HepG2 (cell line): ENCODE data around the gene CDHR5. TPM values are rescaled to one million over a fixed set of nuclear protein-coding genes. Genes with fewer than 3 reads are reported as not detected.

Source experiments
- HMGA1 ChIP-seq: sonication (generic); formaldehyde crosslinking; conservative IDR thresholded peaks from 2 replicates; pipeline ENCODE4 v1.4.0; 2020; ENCODE audit warnings: missing genetic modification reagents
- RXRA ChIP-seq: sonication (generic); formaldehyde crosslinking; IDR thresholded peaks from 2 replicates; pipeline ENCODE4 v1.5.1; 2020; ENCODE audit warnings: missing genetic modification reagents
- SALL1 ChIP-seq: sonication (generic); formaldehyde crosslinking; IDR thresholded peaks from 2 replicates; pipeline ENCODE4 v1.8.0; 2022; ENCODE audit warnings: mild to moderate bottlenecking, missing genetic modification reagents
- SRSF4 ChIP-seq: fragments of 200-400 bp; formaldehyde crosslinking; IDR thresholded peaks from one replicate; pipeline ENCODE4 v1.6.1; 2018; ENCODE audit warnings: mild to moderate bottlenecking, low read depth, low read length, moderate library complexity; ENCODE audit not compliant: poor library complexity, severe bottlenecking
- TFE3 ChIP-seq: IDR thresholded peaks from 2 replicates; pipeline ENCODE4 v1.6.1; 2016
- polyA plus RNA-seq, 8 experiments: library from polyadenylated mRNA; depleted of rRNA in 3 of 8; stranded (reverse) in 7 of 8; unstranded in 1 of 8; fragments of >200 nt; fragmentation: Illumina TruSeq in 4 of 8; extraction: Trizol in 4 of 8; gene quantifications; 2 replicates each; pipeline versions ENCODE4 v1.2.1 to v1.2.3, GENCODE V29; 2011 to 2016; ENCODE audit warnings: low read depth in 4 of 8, missing spikeins in 1 of 8, mixed read lengths in 1 of 8; ENCODE audit not compliant: insufficient read depth in 1 of 8
- total RNA-seq, 5 experiments: library from RNA; depleted of rRNA; stranded (reverse); fragments of >200 nt; fragmentation: Illumina TruSeq; extraction: Trizol; gene quantifications; 2 replicates each; pipeline ENCODE4 v1.2.3, GENCODE V29; 2016; ENCODE audit warnings: low read depth in 1 of 5
- TF ChIP-seq, protein P1 (sequence below): sonication (generic); formaldehyde crosslinking; IDR thresholded peaks from 2 replicates; pipeline ENCODE4 v1.8.1; 2023; ENCODE audit warnings: mild to moderate bottlenecking, missing genetic modification reagents
- TF ChIP-seq, protein P2 (sequence below): sonication (generic); formaldehyde crosslinking; IDR thresholded peaks from 2 replicates; pipeline ENCODE4 v1.4.0; 2020; ENCODE audit warnings: missing genetic modification reagents

The CDHR5 gene
- total and polyA plus RNA-seq, 2 of the 13 experiments (the other 11 are each of a cell fraction or from before 2014, with no cell fraction given) = 0.46 to 0.71 TPM

DNA sequence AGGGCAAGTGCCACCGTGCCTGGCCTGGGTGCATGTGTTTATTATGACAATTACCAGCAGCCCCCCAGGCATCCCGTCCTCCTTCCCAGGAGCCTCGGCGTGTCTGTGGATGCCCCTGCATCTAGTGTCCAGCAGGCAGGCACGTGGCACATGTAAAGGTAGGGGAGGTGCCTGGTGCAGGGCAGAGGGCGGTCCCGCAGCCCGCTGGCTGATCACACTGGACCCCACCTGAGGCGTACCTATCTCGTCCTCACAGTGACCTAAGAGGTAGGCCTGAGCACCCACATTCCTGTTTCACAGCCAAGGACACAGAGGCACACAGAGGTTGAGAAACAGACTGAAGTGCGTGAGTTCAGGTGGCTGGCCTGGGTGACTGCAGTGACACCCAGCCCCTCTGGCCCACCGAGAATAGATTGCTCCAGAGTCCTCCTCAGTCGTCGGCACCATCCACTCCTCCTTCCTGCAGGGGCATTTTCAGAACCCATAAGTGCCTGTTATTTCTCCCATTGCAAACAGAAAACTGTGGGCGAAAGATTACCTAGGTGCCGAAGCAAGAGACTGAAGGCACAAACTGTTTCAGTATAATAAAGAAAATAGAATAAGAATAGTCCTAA, 51.5 kb downstream of the CDHR5 start (continued):
- TF ChIP-seq SALL1 (peak; percentile 22; the same call in 1 of the 2 replicates), TFE3 (CRISPR knock-in tag) (0 out of 2 replicates have a peak, but pooled peaks have one; percentile 37), SRSF4 (no peak), RXRA (CRISPR knock-in tag) (peak; percentile 58), HMGA1 (CRISPR knock-in tag) (no peak)
- TF ChIP-seq, protein P1, sequence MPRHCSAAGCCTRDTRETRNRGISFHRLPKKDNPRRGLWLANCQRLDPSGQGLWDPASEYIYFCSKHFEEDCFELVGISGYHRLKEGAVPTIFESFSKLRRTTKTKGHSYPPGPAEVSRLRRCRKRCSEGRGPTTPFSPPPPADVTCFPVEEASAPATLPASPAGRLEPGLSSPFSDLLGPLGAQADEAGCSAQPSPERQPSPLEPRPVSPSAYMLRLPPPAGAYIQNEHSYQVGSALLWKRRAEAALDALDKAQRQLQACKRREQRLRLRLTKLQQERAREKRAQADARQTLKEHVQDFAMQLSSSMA = no peak
- TF ChIP-seq, protein P2, sequence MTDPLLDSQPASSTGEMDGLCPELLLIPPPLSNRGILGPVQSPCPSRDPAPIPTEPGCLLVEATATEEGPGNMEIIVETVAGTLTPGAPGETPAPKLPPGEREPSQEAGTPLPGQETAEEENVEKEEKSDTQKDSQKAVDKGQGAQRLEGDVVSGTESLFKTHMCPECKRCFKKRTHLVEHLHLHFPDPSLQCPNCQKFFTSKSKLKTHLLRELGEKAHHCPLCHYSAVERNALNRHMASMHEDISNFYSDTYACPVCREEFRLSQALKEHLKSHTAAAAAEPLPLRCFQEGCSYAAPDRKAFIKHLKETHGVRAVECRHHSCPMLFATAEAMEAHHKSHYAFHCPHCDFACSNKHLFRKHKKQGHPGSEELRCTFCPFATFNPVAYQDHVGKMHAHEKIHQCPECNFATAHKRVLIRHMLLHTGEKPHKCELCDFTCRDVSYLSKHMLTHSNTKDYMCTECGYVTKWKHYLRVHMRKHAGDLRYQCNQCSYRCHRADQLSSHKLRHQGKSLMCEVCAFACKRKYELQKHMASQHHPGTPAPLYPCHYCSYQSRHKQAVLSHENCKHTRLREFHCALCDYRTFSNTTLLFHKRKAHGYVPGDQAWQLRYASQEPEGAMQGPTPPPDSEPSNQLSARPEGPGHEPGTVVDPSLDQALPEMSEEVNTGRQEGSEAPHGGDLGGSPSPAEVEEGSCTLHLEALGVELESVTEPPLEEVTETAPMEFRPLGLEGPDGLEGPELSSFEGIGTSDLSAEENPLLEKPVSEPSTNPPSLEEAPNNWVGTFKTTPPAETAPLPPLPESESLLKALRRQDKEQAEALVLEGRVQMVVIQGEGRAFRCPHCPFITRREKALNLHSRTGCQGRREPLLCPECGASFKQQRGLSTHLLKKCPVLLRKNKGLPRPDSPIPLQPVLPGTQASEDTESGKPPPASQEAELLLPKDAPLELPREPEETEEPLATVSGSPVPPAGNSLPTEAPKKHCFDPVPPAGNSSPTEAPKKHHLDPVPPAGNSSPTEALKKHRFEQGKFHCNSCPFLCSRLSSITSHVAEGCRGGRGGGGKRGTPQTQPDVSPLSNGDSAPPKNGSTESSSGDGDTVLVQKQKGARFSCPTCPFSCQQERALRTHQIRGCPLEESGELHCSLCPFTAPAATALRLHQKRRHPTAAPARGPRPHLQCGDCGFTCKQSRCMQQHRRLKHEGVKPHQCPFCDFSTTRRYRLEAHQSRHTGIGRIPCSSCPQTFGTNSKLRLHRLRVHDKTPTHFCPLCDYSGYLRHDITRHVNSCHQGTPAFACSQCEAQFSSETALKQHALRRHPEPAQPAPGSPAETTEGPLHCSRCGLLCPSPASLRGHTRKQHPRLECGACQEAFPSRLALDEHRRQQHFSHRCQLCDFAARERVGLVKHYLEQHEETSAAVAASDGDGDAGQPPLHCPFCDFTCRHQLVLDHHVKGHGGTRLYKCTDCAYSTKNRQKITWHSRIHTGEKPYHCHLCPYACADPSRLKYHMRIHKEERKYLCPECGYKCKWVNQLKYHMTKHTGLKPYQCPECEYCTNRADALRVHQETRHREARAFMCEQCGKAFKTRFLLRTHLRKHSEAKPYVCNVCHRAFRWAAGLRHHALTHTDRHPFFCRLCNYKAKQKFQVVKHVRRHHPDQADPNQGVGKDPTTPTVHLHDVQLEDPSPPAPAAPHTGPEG (CRISPR knock-in tag) = no peak
